Dedifferentiated amniotic fluid mesenchymal stem cell (primary cell): ENCODE data around the gene CEBPB.
A peak's percentile ranks its signal among the peaks of the same experiment; 100 is the strongest.

Source experiments
- DNase-seq: peaks from one replicate; pipeline ENCODE4 v3.0.0-alpha.2; 2016; ENCODE audit errors: extremely low spot score

CEBPB gene

DNA sequence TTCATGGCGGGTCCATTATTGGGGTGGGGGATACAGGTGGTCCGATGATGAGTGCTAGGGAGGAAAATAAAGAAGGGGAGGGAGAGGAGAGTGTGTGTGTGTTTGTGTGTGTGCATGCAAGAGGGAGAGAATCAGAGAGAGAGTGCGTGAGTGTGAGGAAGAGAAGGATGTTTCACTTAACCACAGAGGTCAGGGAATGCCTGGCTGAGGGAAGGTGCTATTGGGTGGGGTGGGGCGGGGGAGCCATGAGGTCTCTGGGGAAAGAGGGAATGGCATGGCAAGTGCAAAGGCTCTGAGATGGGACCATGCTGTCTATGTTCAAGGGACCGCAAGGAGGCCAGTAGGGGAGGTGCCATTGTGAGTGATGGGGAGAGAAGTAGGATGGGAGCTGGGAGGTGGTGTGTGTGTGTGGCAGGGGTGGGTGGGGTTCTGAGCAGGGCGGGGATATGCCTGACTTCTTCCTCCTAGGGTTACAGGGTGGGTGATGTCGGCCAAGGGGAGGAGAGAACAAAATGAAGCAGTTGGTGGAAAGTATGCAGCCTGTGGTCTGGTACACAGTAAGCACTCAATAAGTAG, 23.0 kb downstream of the CEBPB start:
- DNase-seq = no peak

DNA sequence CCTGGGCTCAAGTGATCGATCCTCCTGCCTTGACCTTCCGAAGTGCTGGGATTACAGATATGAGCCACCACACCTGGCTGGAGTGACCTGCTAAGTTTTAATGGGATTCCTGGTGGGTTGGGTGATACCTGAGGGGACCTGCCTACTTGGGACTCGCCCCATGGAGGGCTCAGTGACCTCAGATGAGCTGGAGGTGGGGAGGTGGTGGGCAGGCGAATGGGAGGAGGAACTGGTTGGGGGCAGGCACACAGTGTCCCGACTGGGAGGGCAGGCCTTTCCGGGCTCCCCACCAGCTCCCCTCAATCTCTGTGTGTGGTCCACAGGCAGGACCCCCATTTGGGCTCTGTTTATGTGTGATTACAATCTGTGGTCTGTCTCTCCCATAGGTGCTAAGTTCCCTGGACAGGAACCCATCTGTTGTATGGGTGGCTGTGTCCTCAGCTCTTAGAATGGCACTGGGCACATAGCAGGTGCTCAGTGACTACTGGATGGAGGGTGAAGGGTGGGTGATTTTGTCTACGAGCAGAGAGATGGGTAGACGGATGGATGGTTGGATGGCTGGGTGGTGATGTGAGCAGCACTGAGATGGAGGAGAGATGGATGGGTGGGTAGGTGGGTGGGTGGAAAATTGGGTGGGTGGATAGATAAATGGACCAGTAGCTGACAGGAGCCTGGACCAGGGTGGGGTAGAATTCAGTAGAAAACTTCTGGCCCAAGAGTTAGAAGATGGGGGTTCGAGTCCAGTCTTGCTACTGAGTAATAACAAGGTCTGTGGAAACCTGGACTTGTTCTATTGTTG, 23.8 kb downstream of the CEBPB start:
- no peak for DNase-seq

DNA sequence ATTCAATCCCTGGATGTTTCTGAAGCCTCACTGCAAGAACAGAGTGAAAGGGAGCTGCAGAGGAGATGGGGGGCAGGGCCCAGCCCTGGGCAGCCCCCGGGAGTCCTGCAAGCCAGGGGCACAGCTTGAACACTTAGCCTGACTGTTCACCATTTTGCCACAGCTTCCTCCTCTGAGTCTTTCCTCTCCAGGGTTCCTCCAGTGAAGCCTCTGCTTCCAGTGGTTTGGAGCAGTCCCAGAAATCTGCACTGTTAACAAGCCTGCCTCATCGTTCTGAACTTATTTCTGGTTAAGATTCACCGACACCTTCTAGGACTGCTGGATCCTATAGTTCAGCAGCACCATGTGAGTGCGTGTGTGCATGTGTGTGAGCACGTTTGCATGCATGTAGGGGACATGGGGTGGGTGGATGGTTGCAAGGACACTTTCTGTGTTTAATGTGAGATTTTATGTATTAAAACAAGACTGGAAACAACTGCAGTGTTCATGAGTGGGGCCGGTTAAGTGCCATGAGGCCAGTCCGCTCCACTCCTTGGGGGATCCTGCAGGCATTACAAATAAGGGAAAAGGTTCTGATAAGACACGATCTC, 24.6 kb downstream of the CEBPB start:
- no peak for DNase-seq

DNA sequence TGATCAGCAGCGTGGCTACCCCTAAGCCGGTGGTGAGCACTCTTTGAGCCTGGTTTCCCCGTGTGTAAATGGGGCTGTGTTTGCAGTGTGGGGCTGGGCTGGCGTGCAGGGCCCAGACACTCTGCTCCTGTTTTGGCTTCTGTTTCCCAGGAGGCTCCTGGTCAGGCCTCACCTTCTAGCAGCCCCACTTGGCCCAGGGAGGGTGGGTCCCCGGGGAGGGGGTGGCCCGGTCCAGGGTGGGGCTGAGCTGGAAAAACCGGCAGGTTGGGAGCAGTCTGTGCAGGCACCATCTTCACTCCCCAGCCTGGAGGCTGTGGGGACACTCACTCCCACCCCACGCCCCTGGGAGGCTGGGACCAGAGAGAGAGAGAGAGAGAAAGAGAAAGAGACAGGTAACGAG, 25.3 kb downstream of the CEBPB start:
- no peak for DNase-seq

DNA sequence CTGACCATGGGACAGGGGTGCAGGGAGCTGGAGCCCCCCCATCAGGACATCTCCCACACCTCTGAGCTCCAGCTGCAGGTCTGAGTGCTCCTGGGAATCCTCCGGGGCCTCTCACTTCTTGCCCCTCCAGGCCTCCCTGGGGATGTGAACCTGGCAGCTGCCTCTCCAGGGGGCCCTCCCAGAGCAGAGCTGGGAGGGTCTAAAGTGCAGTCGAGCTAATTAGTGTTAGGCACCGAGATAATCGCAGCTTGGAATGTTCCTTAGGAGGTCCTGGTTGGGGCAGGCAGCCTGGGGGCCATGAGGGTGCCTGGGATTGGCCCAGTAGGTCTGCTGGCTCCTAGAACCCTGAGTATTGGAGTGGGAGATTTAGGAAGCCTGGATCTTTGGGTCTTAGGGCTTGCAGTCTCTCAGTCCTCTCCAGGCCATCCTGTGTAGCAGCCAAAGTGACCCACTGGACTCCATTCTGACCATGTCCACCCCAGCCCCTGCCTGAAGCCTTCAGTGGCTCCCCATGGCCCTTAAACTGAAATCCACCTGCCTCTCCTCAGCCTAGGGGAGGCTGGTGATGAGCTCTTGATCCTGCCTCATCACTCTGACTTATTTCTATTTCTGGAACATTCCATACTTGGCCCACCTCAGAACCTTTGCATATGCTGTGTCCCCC, 26.0 kb downstream of the CEBPB start:
- no peak for DNase-seq

DNA sequence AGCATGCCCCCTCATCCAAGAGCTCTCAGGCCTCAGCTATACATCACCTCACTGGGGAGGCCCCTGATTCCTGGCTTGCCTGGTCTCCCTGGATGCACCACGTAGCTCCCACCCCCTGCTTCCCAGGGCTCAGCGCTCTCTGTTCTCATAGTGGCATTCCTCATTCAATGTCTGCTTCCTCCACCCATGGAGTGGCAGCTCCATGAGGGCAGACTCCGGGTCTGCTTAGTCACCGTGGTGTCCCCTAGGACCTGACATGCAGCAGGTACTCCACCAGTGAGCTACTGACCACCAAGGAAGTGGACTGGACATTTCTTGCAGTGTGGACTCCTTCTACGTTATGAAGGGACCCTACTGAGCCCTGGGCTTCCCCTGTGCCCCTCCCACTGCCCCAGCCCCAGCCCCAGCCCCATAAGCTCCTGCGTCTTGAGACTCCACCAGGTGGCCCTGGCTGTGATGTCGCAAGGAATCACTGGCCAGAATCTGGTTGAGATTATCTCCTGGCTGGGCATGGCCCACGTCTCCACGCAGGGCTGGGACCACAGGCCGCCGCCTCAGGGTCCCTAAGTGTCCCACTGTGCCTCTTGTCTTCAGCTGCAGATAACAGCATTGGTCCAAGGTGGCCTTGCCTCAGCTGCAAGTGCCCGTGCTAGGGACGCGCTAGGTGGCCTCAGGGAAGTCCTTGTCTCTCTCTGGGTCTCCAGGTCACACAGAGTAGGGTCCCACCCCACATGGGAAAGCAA, 26.7 kb downstream of the CEBPB start:
- DNase-seq = no peak

DNA sequence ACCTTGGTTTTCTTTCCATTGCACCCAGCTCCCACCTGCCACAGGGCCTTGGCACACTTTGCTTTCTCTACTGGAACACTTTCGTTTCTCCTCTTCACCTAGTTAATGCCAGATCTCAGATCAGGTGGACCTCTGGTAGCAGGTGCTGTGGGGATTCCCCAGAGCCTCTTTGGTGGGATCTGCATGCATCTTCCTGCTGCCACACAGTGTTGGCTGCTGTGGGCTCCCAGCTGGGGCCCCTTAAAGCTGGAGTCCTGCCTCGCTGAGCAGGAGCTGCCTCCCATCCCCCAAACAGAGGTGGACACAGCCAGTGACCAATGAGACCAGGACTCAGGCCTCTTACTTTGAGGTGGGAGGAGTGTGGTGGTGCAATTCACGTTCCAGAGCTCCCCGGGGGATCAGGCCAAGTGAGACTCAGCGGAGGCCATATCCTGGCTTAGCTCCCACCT, 28.4 kb downstream of the CEBPB start:
- DNase-seq = no peak

DNA sequence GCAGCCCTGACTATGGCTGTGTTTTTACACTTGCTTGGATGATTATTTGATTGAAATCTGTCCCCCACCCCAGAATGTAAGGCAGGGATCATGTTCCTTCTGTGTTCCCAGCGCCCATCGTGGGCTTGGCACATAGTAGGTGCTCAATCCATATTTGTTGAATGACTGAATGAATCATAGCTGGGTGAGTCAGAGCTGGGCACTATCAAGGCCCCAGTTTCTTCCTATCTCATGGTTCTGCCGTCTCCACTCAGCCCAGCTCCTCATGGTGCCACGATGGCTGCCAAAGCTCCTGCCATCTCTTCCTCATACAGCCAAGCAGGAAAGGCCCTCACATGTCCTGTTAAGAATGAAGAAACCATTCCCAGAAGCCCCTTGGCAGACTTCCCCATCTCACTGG, 29.0 kb downstream of the CEBPB start:
- DNase-seq = no peak

DNA sequence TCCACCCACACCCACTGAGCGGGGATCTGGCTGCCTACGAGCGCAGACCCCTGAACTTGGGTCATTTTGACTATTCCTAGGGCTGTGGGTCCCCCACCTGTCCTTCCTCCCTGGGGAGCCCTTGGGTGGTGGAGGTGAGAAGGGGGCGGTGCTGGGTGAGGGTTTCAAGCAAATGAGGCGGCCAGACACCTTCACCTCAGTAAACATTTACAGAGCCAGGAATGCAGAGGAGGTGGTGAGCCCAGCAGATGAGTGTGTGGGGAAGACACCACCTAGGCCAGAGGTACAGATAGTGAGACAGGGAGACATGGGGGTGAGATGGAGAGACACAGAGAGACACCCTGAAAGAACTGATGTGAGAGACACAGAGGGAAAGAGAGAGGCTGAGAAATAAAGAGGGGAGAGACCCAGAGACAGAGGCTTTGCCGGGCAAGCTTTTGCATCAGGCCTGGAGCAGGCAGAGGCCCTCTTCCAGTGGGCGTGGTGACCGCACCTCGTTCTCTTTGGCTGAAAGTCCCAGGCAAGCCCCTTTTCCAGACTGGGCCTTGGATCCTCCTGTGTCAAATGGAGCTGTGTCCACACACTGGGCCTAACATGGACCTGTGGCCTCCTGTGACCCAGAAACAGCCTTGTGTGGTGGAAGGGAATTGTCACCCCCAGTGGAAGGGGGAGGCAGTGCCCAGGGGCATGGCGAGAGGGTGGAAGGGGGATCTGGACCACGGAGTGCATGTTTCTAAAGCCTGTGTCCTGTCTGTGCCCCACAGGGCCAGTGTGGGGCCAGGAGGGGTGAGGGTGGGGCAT, 29.7 kb downstream of the CEBPB start:
- DNase-seq = no peak

DNA sequence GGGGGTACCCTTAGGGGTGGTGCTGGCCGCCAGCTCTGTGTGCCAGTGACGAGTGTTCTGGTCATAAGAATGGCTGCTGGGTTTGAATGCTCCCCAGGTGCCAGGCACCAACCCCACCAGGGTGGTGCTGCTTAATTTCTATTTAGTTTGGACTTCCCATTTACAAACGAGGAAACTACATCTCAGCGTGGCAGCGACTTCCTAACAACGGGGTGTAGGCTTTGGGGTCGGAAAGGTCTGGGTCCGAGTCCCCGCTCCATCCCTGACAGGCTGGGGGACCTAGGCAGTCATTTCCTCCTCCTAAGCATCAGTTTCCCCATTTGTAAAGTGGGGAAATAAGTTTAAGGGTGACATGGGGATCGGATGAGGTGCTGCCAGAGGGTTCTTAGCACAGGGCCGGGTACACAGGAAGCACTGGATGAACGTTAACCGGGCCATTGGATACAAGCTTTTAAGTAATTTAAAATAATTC, 30.3 kb downstream of the CEBPB start:
- no peak for DNase-seq

DNA sequence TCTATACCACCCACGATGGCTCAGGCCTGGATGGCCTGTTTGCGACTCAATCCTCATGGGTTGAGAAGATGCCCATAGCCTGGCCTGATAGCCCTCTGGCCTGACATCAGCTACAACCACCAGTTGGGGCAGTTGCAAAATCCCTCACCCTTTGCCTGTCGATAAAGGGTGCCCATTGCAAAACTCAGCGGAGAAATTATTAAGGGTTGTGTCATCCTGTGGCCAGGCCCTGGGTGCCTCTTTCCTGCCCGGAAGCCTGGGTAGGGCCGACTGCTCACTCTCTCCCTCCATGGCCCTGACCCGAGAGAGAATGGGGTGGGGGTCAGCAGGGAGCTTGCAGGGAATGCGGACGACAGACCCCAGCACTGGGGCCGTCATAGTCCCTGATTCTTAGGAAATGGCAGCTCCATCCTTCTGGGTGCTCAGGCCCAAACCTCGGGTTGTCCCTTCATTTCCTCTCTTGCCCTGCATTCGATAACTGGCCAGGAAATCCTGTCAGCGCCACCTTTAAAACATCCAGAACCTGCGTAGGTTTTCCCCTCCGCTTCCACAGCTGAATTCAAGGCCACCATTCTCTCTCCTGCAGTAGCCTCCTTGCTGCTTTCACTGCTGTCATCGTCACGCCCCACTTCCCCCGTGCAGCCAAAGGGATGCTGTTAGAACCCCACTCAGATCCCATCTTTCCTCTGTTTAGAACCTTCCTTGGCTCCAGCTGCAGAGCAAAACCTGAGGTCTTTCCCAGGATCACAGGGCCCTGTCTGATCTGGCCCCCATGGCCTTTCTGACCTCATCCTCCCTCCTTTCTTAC, 31.1 kb downstream of the CEBPB start:
- DNase-seq = no peak

DNA sequence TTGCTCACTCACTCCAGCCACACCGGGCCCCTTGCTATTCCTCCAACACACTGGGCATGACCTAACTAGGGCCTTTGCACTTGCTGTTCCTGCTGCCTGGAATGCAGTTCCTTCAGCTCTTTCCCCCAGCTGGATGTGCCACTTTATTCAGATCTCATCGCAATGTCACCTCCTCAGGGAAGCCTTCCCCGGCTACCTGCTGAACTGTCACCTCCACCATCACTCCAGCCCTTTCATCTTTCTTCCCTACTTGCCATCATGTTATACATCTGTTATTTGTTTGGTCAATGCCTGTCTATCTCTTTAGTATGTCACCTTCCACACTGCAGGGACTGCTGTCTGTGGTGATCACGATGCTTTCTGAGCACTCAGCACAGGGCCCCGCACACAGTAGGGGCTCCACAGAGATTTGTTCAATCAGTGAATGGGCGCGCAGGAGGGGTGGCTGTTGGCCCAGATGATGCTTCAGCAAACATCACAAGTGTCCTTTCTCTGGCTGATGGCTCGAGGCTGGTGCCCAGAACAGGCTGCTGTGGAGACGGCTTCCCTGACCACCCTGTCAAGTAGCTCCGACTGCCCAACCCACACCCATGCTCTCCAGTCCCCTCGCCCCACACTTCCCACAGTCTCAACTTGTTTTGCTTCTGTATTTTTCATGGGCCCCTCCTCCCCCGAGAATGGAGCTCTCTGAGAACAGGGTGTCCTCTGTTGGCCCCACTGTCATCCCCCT, 31.8 kb downstream of the CEBPB start:
- DNase-seq = no peak

DNA sequence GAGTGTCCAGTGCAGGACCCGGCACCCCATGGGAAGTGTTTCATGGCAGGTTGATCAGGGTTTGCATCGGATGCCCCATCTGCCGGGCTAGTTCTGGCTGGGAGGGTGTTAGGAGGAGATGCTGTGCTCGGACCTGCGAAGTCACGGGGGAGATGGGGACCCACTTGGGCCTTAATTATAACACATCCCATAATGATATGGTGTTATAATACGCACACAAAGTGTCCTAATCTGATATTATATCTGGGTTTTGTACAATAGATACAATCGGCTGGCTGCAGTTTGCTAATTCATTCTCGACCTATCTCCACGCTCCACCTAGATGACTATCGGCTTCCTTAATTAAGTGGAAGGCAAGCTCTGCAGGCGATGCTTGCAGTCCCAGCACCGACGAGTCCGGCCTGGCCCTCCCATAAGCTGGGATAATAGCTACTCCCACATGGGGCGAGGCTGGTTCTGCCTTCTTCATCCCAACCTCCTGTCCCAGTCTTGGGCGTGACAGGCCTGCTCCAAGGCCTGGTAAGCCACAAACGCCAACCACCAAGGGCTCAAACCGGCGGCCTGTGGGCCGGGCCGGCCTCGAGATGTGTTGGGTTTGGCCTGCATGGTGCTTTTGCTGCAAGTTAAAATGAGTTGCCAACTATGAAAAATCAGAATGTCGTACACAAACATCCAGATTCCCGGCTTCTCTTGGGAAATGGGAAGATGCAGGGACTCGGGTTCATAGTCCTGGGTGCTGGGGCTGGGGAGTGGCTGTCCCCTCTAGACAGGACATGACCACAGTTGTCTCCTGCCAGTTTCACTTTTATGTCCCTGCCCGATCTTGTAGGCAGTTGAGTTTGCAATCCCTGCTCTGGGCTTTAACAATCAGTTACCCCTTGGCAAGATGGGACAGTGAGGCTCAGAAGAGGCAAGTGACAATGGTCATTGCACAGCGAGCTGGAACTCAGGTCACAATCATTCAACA, 32.7 kb downstream of the CEBPB start:
- DNase-seq = no peak

DNA sequence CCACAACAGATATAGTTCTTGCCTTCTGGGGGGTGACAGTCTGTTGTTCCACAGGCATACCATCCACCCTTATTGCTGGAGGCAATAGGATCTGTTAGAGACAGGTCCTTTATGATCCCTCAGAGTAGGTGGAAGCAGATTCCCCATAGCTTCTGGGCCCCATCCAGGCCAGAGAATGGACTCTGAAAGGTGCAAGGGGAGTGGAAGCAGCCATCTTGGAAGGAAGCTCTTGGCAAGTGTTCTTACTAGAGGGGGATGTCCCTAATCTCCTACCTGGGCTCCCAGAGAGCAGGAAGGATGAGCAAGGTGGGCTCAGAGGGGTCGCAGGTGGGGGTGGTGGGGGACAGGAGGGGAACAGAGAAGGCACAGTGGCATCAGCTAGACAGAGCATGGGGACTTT, 33.4 kb downstream of the CEBPB start:
- DNase-seq = no peak

DNA sequence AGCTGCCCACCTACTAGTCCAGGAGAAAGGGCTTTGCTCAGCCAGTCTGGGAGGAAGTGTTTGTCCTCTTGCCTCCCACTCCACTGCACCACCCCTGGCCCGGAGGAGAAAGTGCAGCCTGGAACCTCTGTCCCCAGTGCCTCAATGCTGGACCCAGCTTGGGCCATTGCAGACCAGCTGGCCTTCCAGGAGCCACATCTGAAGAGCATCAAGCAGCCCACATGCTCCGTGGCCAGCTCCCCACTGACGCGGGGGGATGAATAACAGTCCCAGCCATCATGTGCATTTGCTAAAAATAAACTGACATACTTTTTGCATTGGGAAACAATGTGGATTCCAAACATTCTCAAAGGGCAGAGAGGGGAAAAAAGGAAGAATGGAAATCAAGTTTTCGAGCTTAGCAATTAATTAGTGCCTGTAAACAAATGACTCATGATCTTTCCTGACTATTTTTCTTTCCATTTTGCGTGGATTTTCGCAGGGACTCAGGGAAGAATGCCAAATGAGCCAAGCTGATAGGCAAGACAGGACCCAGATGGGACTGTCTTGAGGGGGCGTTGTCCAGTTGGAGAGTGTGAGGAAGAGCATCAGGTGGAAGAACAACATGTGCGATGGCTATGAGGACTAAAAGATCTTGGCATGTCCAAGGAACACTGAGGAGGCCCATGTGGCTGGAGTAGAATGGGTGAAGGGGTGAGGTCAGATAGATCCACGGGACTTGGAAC, 34.1 kb downstream of the CEBPB start:
- DNase-seq = peak; percentile 92

DNA sequence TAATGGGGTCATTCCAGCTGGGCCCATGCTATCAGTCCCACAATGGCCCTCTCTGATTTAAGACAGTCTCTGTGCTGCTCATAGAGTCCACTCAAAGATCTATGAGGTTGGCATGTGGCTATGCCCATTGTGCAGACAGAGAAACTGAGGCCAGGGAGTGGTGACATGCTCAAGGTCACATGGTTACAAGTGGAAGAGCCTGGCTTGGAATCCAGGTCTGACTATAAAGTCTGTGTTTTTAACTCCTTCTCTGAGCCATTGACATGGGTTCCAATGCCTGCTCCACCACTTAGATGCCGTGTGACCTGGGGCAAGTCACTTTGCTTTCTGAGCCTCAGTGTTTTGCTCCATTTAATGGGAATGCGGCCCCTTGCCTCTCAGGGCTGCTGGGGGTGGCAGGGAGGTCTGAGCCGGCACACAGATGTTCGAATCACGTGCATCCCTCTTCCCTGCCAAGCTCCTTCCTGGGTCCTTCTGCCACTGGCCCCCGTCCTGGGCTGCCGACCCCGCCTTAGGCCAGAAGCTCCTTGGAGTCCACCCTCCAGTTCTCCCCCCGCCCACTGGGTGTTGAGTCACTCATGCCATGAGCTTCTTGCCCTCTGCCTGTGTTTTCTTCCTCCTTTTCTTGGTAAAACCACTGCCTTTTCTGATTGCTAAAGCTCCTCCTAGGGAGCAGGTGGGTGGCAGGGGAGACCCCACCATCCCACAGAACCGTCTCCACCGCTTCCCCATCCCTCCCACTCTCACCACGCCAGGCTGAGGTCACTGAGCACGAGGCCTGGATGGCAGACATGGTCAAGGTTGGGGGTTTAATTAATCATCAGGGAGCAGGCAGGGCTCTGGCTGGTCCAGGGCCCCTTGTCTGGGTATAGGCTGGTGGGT, 35.7 kb downstream of the CEBPB start:
- DNase-seq = no peak

DNA sequence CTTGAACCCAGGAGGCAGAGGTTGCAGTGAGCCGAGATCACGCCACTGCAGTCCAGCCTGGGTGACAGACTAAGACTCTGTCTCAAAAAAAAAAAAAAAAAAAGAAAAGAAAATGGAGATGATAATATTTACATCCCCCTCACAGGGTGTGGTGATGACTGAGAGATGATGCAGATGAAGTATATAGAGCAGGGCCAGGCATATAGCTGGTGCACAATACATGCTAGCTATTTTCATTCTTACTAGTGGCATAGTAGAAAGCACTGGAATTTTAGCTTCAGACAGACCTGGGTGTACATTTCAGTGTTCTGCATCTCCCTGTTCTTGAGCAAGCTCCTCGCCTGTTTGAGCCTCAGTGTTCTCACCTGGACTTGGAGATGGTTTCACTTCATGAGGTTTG, 36.9 kb downstream of the CEBPB start:
- no peak for DNase-seq
